ENCODE data around the gene CFDP1. TPM values are rescaled to one million over a fixed set of nuclear protein-coding genes. Genes with fewer than 3 reads are reported as not detected.

CFDP1 gene
- total and polyA plus RNA-seq, 2 of the 13 experiments (the other 11 are each of a cell fraction or from before 2014, with no cell fraction given) = 78.6 to 153 TPM

GRCh38 chr16:75262104-75262799 is 171.1 kb downstream of the CFDP1 start (continued):
- TF ChIP-seq CREB1 (IDR thresholded peaks at IDR 0.05) (no peak), CREB1 (CRISPR knock-in tag; IDR thresholded peaks at IDR 0.05) (no peak), ZNF30 (CRISPR knock-in tag; IDR thresholded peaks at IDR 0.05) (no peak), SOX5 (CRISPR knock-in tag; IDR thresholded peaks at IDR 0.05; ENCODE audit: borderline replicate concordance) (peak; percentile 76; the same call in 1 of the 2 replicates), MAFK (conservative IDR thresholded peaks at IDR 0.05 in 1 of 2, IDR thresholded peaks at IDR 0.05 in 1 of 2; ENCODE audit: low read length in 2 of 2) (no peak), ZFP36L1 (CRISPR knock-in tag; IDR thresholded peaks at IDR 0.05) (0 out of 2 replicates have a peak, but pooled peaks have one; percentile 78), ESRRA (CRISPR knock-in tag; IDR thresholded peaks at IDR 0.05; ENCODE audit: low read depth) (peak; percentile 72; the same call in 1 of the 2 replicates), MTA1 (CRISPR knock-in tag; IDR thresholded peaks at IDR 0.05; ENCODE audit: borderline replicate concordance) (peak; percentile 98; the same call in 1 of the 2 replicates), LBX2 (CRISPR knock-in tag; IDR thresholded peaks at IDR 0.05; ENCODE audit: borderline replicate concordance) (peak; percentile 92), ZEB1 (IDR thresholded peaks at IDR 0.05; ENCODE audit: insufficient replicate concordance, low read depth) (no peak), GABPB1 (CRISPR knock-in tag; IDR thresholded peaks at IDR 0.05) (peak; percentile 81), ZNF432 (CRISPR knock-in tag; IDR thresholded peaks at IDR 0.05; ENCODE audit: borderline replicate concordance) (no peak), MED13 (CRISPR knock-in tag; IDR thresholded peaks at IDR 0.05) (peak; percentile 56; the same call in 1 of the 2 replicates), PHF20 (CRISPR knock-in tag; IDR thresholded peaks at IDR 0.05) (peak; percentile 58; the same call in 1 of the 2 replicates), ZNF101 (CRISPR knock-in tag; IDR thresholded peaks at IDR 0.05; ENCODE audit: borderline replicate concordance, low read depth) (no peak), PREB (CRISPR knock-in tag; IDR thresholded peaks at IDR 0.05) (no peak), RARG (CRISPR knock-in tag; IDR thresholded peaks at IDR 0.05; ENCODE audit: low read depth) (no peak), FOSL1 (CRISPR knock-in tag; IDR thresholded peaks at IDR 0.05; ENCODE audit: borderline replicate concordance) (peak; percentile 50; the same call in 1 of the 2 replicates), ZNF12 (CRISPR knock-in tag; IDR thresholded peaks at IDR 0.05) (0 out of 2 replicates have a peak, but pooled peaks have one; percentile 35), SIX1 (CRISPR knock-in tag; IDR thresholded peaks at IDR 0.05; ENCODE audit: borderline replicate concordance) (peak; percentile 17; the same call in 1 of the 2 replicates), NPAS2 (CRISPR knock-in tag; IDR thresholded peaks at IDR 0.05; ENCODE audit: borderline replicate concordance) (no peak), HMGXB3 (CRISPR knock-in tag; IDR thresholded peaks at IDR 0.05; ENCODE audit: borderline replicate concordance) (peak; percentile 48; the same call in 1 of the 2 replicates), ZNF629 (CRISPR knock-in tag; conservative IDR thresholded peaks at IDR 0.05) (peak; percentile 68), ZSCAN29 (CRISPR knock-in tag; conservative IDR thresholded peaks at IDR 0.05) (no peak), ZNF549 (CRISPR knock-in tag; IDR thresholded peaks at IDR 0.05) (0 out of 2 replicates have a peak, but pooled peaks have one; percentile 35), ZNF564 (CRISPR knock-in tag; IDR thresholded peaks at IDR 0.05) (no peak)

Data from HepG2 (cell line).